Ectodermal cell (in vitro differentiated cells): Measurements from ENCODE around the gene PPP2R2D.

ENCODE experiments used
- H3K27ac ChIP-seq: 2 replicates; pipeline ENCODE4 v1.7.0; 2013; ENCODE audit warnings: mild to moderate bottlenecking, low read depth, low read length; ENCODE audit not compliant: insufficient read depth, poor library complexity, severe bottlenecking
- H3K27me3 ChIP-seq: 2 replicates; pipeline ENCODE4 v1.7.0; 2013; ENCODE audit warnings: mild to moderate bottlenecking, low read length; ENCODE audit not compliant: insufficient read depth, control insufficient read depth, poor library complexity, severe bottlenecking
- H3K36me3 ChIP-seq: one replicate; pipeline ENCODE4 v1.7.0; 2013; ENCODE audit warnings: low read length; ENCODE audit not compliant: control insufficient read depth, insufficient read depth
- H3K4me1 ChIP-seq: one replicate; pipeline ENCODE4 v1.7.0; 2013; ENCODE audit warnings: low read length; ENCODE audit not compliant: control insufficient read depth, insufficient read depth
- H3K4me3 ChIP-seq: 2 replicates; pipeline ENCODE4 v1.7.0; 2013; ENCODE audit warnings: low read depth, low read length, control low read depth; ENCODE audit not compliant: insufficient read depth
- H3K9me3 ChIP-seq: 2 replicates; pipeline ENCODE4 v1.7.0; 2013; ENCODE audit warnings: mild to moderate bottlenecking, low read length, moderate library complexity; ENCODE audit not compliant: control insufficient read depth
- WGBS, 2 experiments: methylation state at CpG; one replicate each; pipeline ENCODE4 v1.1.7; 2013; ENCODE audit warnings: missing lambda C conversion rate in 2 of 2; 5-methylcytosine and 5-hydroxymethylcytosine counted together

PPP2R2D gene

GRCh38 chr10:131974034-131974817, 73.4 kb downstream of the PPP2R2D start:
- H3K36me3 ChIP-seq = peaks cover 25% of the 10 kb centered on the region
- no peak overlapping the region for H3K27ac ChIP-seq
- peaks cover 7% of the 10 kb centered on the region for H3K4me1 ChIP-seq
- H3K9me3 ChIP-seq = no peaks in the 10 kb centered on the region
- WGBS, 2 experiments = 94 to 97% methylated on average over 14 of the region's 14 CpGs
- no peaks in the 10 kb centered on the region for H3K27me3 ChIP-seq
- no peak overlapping the region for H3K4me3 ChIP-seq

GRCh38 chr10:131975003-131975402, 74.2 kb downstream of the PPP2R2D start:
- H3K9me3 ChIP-seq = no peaks in the 10 kb centered on the region
- H3K27me3 ChIP-seq = no peaks in the 10 kb centered on the region
- no peak overlapping the region for H3K27ac ChIP-seq
- peaks cover 7% of the 10 kb centered on the region for H3K4me1 ChIP-seq
- 96 to 97% methylated on average over 6 of the region's 6 CpGs for WGBS, 2 experiments
- H3K36me3 ChIP-seq = peaks cover 17% of the 10 kb centered on the region
- no peak overlapping the region for H3K4me3 ChIP-seq

GRCh38 chr10:131975796-131976195, 75.0 kb downstream of the PPP2R2D start:
- Histone ChIP-seq H3K4me1 (peaks cover 7% of the 10 kb centered on the region), H3K27me3 (no peaks in the 10 kb centered on the region), H3K36me3 (peaks cover 11% of the 10 kb centered on the region), H3K27ac (no peak overlapping the region), H3K9me3 (no peaks in the 10 kb centered on the region), H3K4me3 (no peak overlapping the region)
- WGBS, 2 experiments = 95 to 96% methylated on average over 10 of the region's 10 CpGs

DNA sequence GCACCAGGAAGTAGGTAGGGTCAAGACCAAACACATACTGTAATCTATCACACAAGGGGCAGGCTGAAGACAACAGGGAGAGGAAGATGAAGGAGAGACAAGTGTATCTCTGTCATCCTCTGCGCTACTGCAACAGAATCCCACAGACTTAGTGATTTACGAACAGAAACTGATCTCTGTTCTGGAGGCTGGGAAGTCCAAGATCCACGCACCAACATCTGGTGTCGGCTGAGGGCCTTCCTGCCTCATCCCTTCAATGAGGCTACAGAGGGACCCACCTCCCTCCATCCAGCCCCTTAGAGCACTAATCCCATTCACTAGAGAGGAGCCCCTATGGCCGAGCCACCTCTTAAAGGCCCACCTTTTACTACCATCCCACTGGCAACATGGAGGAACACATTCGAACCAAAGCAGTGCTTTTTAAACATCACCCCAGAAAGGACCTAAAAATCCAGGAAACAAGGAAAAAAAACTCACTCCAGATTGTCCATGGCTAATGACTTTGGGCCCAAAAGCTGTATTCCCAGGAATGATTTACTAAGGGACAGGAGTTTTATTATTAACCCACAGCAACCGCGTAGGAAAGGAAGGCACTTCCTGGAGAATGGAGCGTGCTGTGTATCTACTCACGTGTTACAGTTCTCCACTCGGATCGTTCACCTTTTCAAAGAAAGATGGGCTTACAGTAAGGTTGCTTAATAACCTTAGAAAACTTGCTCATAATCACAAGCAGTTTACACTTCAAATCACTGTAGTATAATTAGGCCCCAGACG, 76.7 kb downstream of the PPP2R2D start:
- Histone ChIP-seq H3K9me3 (no peaks in the 10 kb centered on the region), H3K36me3 (peaks cover under 1% of the 10 kb centered on the region), H3K27ac (no peak overlapping the region), H3K4me1 (peaks cover 7% of the 10 kb centered on the region), H3K4me3 (no peak overlapping the region), H3K27me3 (peaks cover 10% of the 10 kb centered on the region)
- WGBS, 2 experiments = 95% methylated on average over 13 of the region's 13 CpGs

DNA sequence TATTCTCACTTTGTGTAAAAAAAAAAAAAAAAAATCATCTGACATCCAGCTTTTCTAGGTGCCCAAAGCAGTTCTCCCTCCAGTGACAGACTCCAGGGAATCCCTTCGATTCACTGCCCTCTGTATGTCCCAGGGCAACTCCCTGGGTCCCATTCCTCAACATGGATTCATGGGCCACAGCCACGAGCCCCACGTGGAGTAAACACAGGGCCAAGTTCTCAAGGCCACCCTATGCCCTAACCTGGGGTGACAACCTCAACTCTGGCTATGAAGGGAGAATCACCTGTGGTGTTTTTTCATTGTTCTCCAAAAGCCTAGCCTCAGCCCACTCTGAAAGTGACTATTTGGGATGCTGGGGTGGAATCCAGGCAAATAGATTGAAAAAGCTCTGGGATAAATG, 77.6 kb downstream of the PPP2R2D start:
- peaks cover 19% of the 10 kb centered on the region for H3K27me3 ChIP-seq

DNA sequence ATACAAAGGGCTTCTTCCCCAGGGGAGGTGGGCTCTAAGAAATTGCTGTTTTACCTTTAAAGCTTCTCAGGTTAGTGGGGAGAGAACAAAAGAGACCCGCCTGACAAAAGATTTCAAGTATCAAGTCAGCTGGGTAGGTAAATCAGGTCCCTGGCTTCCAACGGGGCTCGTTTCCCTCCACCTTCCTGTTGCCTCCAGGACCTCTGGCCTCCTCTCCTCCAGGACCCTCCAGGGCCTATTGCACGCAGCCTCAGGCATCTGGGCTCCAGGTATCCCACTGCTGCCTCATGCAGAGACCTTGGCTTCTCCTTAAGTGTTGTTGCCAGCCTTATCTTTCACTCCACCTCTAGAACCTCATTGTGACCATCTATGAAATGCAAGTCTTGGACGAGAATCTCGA, 78.0 kb downstream of the PPP2R2D start:
- H3K4me3 ChIP-seq = no peak overlapping the region
- WGBS, 2 experiments = 64 to 66% methylated on average over 6 of the region's 6 CpGs
- no peak overlapping the region for H3K27ac ChIP-seq
- H3K27me3 ChIP-seq = peaks cover 24% of the 10 kb centered on the region
- peaks cover 7% of the 10 kb centered on the region for H3K4me1 ChIP-seq
- no peaks in the 10 kb centered on the region for H3K36me3 ChIP-seq
- no peaks in the 10 kb centered on the region for H3K9me3 ChIP-seq

More for the DNA sequence above, 77.6 kb downstream of the PPP2R2D start:
- WGBS, 2 experiments = 76 to 79% methylated on average over 3 of the region's 3 CpGs
- Histone ChIP-seq H3K4me3 (no peak overlapping the region), H3K9me3 (no peaks in the 10 kb centered on the region), H3K36me3 (no peaks in the 10 kb centered on the region), H3K27ac (no peak overlapping the region), H3K4me1 (peaks cover 7% of the 10 kb centered on the region)

DNA sequence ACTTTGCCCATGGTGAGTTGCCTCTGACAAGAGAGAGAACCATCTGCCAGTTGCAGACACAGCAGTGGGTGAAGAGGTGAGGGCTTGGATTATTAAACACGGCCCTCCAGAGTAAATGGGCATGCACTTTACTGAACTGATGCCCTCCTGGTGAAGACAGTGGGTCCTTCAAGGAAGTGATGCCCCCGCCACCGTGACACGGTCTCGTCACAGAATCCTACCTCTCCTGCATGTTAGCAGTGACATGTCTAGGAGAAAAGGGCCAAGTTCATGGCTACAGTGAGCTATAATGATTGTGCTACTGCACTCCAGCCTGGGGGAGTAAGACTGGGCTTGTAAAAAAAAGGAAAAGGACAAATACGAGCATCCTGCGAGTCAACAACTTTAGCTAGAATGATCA, 78.5 kb downstream of the PPP2R2D start:
- Histone ChIP-seq H3K4me3 (peak overlapping the region; percentile 37), H3K4me1 (peaks cover 7% of the 10 kb centered on the region), H3K27ac (no peak overlapping the region), H3K36me3 (no peaks in the 10 kb centered on the region), H3K9me3 (no peaks in the 10 kb centered on the region), H3K27me3 (peaks cover 25% of the 10 kb centered on the region)
- WGBS, 2 experiments = 85 to 86% methylated on average over 7 of the region's 7 CpGs

GRCh38 chr10:131979821-131980270, 79.0 kb downstream of the PPP2R2D start:
- Histone ChIP-seq H3K27me3 (peaks cover 25% of the 10 kb centered on the region), H3K4me3 (peak overlapping the region; percentile 37), H3K4me1 (peaks cover 7% of the 10 kb centered on the region), H3K27ac (no peak overlapping the region), H3K36me3 (no peaks in the 10 kb centered on the region), H3K9me3 (no peaks in the 10 kb centered on the region)
- WGBS, 2 experiments = 18% methylated on average over 30 of the region's 30 CpGs

DNA sequence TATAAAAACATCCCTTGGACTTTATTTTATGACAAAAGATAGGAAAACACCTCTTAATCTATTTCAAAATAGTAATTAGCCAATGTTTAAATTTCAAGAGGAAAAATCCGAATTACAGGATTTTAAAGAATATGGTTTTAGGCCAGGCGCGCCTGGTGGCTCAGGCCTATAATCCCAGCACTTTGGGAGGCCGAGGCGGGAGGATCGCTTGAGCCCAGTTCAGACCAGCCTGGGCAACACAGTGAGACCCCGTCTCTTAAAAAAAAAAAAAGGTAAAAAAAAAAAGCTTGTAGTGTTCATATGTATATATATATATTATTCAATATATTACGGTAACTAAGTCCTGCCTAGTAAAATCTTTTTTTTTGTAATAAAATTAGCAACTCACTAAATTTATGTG, 79.5 kb downstream of the PPP2R2D start:
- Histone ChIP-seq H3K4me3 (peak overlapping the region; percentile 72), H3K9me3 (no peaks in the 10 kb centered on the region), H3K4me1 (peaks cover 7% of the 10 kb centered on the region), H3K27me3 (peaks cover 25% of the 10 kb centered on the region), H3K27ac (no peak overlapping the region), H3K36me3 (no peaks in the 10 kb centered on the region)
- WGBS, 2 experiments = 74 to 77% methylated on average over 6 to 7 of the region's 8 CpGs

- 1% methylated on average over 31 of the region's 31 CpGs for WGBS, 2 experiments
- Histone ChIP-seq H3K27ac (no peak overlapping the region), H3K27me3 (peaks cover 25% of the 10 kb centered on the region), H3K36me3 (no peaks in the 10 kb centered on the region), H3K4me3 (peak overlapping the region; percentile 72), H3K4me1 (peaks cover 7% of the 10 kb centered on the region), H3K9me3 (no peaks in the 10 kb centered on the region)
These were observed 80.1 kb downstream of the PPP2R2D start for GRCh38 chr10:131980761-131981428.
